ENCODE results near the gene CACNG4. TPM values are rescaled to one million over a fixed set of nuclear protein-coding genes. Genes with fewer than 3 reads are reported as not detected.

CACNG4 gene
- polyA plus RNA-seq, 1 donor = 5.1 TPM

GRCh38 chr17:66952031-66952524 is 12.4 kb upstream of the CACNG4 start:
- WGBS (ENCODE audit: insufficient coverage, low lambda C conversion rate) = 33% methylated on average over 1 of the region's 10 CpGs
- Histone ChIP-seq H3K36me3 (ENCODE audit: control insufficient read depth, insufficient read depth, low read length) (no peaks in the 10 kb centered on the region), H3K4me1 (ENCODE audit: control insufficient read depth, insufficient read depth, low read length) (peaks cover 17% of the 10 kb centered on the region), H3K27ac (ENCODE audit: low read length) (peak overlapping the region; percentile 18), H3K9me3 (ENCODE audit: control insufficient read depth, low read depth, low read length) (no peaks in the 10 kb centered on the region), H3K4me3 (ENCODE audit: low read length) (no peak overlapping the region), H3K27me3 (ENCODE audit: control insufficient read depth, insufficient read depth, low read length) (no peaks in the 10 kb centered on the region)
- DNase-seq = peak; percentile 78 to 80

DNA sequence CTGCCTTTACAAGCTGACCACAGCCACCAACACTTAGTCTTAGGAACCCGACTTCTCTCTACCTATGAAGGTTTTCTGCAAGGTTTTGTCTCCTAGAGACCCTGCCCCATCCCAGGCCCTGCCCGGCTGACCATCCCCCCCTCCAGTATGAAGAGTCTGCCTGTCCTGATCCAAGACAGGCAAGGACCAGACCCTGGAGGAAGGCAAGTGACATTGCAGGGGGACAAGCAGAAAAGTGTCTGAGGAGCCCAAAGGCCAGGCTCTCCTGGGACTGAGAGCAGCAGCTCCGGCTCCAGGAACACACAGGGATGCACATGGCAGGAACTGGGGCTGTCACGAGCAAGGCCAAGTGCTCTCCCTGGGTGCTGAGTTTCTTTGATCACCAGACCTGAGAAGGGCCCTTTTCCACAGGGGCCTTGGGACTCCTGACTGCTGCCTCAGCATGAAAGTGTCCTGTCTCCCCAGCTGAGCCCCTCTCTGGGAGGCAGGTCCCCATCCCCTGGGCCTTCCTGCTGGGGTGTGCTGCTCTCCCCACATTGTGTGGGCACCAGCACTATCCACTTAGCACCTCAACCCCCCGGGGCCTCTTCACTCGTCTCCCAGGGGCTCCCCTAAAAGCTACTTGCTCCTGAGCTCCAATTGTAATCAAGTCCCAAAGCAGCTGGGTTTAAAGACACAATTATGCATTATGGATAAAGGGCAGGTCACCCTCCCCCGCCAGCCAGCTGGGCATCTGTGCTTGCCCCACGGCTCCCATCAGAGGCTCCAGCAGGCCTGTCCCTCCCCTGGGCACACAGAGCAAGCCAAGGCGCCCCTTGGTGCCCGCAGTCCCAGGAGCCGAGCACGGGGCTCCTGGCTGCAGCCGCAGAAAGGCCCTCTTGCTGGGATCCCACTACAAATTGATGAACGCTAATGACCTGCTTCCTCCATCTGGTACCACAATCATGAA is 11.6 kb upstream of the CACNG4 start:
- DNase-seq = no peak
- no peaks in the 10 kb centered on the region for H3K9me3 ChIP-seq (ENCODE audit: control insufficient read depth, low read depth, low read length)
- H3K36me3 ChIP-seq (ENCODE audit: control insufficient read depth, insufficient read depth, low read length) = no peaks in the 10 kb centered on the region
- H3K4me1 ChIP-seq (ENCODE audit: control insufficient read depth, insufficient read depth, low read length) = peaks cover 17% of the 10 kb centered on the region
- no peak overlapping the region for H3K4me3 ChIP-seq (ENCODE audit: low read length)
- H3K27me3 ChIP-seq (ENCODE audit: control insufficient read depth, insufficient read depth, low read length) = peaks cover 2% of the 10 kb centered on the region
- 100% methylated on average over 1 of the region's 14 CpGs for WGBS (ENCODE audit: insufficient coverage, low lambda C conversion rate)
- peak overlapping the region; percentile 18 for H3K27ac ChIP-seq (ENCODE audit: low read length)

GRCh38 chr17:66953630-66954020 is 10.9 kb upstream of the CACNG4 start:
- no peaks in the 10 kb centered on the region for H3K36me3 ChIP-seq (ENCODE audit: control insufficient read depth, insufficient read depth, low read length)
- H3K4me3 ChIP-seq (ENCODE audit: low read length) = no peak overlapping the region
- 73% methylated on average over 3 of the region's 7 CpGs for WGBS (ENCODE audit: insufficient coverage, low lambda C conversion rate)
- H3K9me3 ChIP-seq (ENCODE audit: control insufficient read depth, low read depth, low read length) = no peaks in the 10 kb centered on the region
- peaks cover 3% of the 10 kb centered on the region for H3K27me3 ChIP-seq (ENCODE audit: control insufficient read depth, insufficient read depth, low read length)
- peaks cover 17% of the 10 kb centered on the region for H3K4me1 ChIP-seq (ENCODE audit: control insufficient read depth, insufficient read depth, low read length)
- no peak overlapping the region for H3K27ac ChIP-seq (ENCODE audit: low read length)
- no peak for DNase-seq

DNA sequence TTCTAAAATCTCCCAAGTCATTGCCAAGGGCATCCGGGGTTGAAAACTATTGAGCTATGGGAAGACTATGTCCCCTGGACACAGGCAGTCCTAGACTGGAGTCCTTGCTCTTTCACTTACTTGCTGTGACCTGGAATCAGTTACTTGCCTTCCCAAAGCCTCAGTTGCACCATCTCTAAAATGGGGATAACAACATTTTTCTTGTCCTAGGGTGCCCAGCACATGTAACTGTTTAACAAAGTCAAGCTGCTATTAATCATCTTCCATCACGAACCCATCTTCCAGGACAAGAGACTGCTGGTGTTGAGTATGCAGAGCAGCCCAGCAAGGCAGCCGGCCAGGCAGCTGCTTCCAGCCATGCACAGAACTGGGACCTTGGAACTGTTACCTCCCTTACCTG is 9.9 kb upstream of the CACNG4 start:
- Histone ChIP-seq H3K36me3 (ENCODE audit: control insufficient read depth, insufficient read depth, low read length) (no peaks in the 10 kb centered on the region), H3K4me1 (ENCODE audit: control insufficient read depth, insufficient read depth, low read length) (peaks cover 17% of the 10 kb centered on the region), H3K27ac (ENCODE audit: low read length) (no peak overlapping the region), H3K27me3 (ENCODE audit: control insufficient read depth, insufficient read depth, low read length) (peaks cover 8% of the 10 kb centered on the region), H3K4me3 (ENCODE audit: low read length) (no peak overlapping the region), H3K9me3 (ENCODE audit: control insufficient read depth, low read depth, low read length) (no peaks in the 10 kb centered on the region)
- WGBS (ENCODE audit: insufficient coverage, low lambda C conversion rate) = no CpG with 5 or more reads among the region's 3 CpGs
- DNase-seq = no peak

GRCh38 chr17:66955821-66956220 is 8.7 kb upstream of the CACNG4 start:
- H3K4me3 ChIP-seq (ENCODE audit: low read length) = no peak overlapping the region
- H3K36me3 ChIP-seq (ENCODE audit: control insufficient read depth, insufficient read depth, low read length) = no peaks in the 10 kb centered on the region
- no CpG with 5 or more reads among the region's 5 CpGs for WGBS (ENCODE audit: insufficient coverage, low lambda C conversion rate)
- H3K9me3 ChIP-seq (ENCODE audit: control insufficient read depth, low read depth, low read length) = no peaks in the 10 kb centered on the region
- H3K27ac ChIP-seq (ENCODE audit: low read length) = no peak overlapping the region
- peaks cover 17% of the 10 kb centered on the region for H3K4me1 ChIP-seq (ENCODE audit: control insufficient read depth, insufficient read depth, low read length)
- DNase-seq = no peak
- H3K27me3 ChIP-seq (ENCODE audit: control insufficient read depth, insufficient read depth, low read length) = peaks cover 19% of the 10 kb centered on the region

- Histone ChIP-seq H3K9me3 (ENCODE audit: control insufficient read depth, low read depth, low read length) (no peaks in the 10 kb centered on the region), H3K27ac (ENCODE audit: low read length) (no peak overlapping the region), H3K4me3 (ENCODE audit: low read length) (no peak overlapping the region), H3K4me1 (ENCODE audit: control insufficient read depth, insufficient read depth, low read length) (peaks cover 13% of the 10 kb centered on the region), H3K36me3 (ENCODE audit: control insufficient read depth, insufficient read depth, low read length) (no peaks in the 10 kb centered on the region), H3K27me3 (ENCODE audit: control insufficient read depth, insufficient read depth, low read length) (peaks cover 21% of the 10 kb centered on the region)
- DNase-seq = no peak
- 88% methylated on average over 3 of the region's 6 CpGs for WGBS (ENCODE audit: insufficient coverage, low lambda C conversion rate)
Measured at GRCh38 chr17:66956941-66957340, 7.6 kb upstream of the CACNG4 start.

DNA sequence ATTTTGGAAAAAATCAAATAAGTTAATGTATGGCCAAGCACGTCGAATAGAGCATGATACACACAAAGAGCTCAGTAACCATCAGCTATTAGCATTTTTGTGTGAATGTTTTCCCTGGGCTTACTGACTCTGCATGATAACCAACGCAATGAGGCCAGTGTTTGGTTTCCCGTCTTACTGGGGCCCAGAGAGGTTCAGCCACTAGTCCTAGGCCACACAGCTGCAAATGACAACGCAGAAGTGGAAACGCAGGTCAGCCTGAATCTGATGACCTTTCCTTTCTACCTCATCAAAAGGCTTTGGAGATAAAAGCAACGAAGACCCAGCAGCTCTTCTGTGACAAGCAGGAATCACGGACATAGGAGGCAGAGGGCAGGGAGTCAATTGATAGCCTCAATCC is 7.2 kb upstream of the CACNG4 start:
- H3K4me1 ChIP-seq (ENCODE audit: control insufficient read depth, insufficient read depth, low read length) = peaks cover 10% of the 10 kb centered on the region
- H3K9me3 ChIP-seq (ENCODE audit: control insufficient read depth, low read depth, low read length) = no peaks in the 10 kb centered on the region
- H3K4me3 ChIP-seq (ENCODE audit: low read length) = no peak overlapping the region
- peaks cover 25% of the 10 kb centered on the region for H3K27me3 ChIP-seq (ENCODE audit: control insufficient read depth, insufficient read depth, low read length)
- no peak overlapping the region for H3K27ac ChIP-seq (ENCODE audit: low read length)
- no peaks in the 10 kb centered on the region for H3K36me3 ChIP-seq (ENCODE audit: control insufficient read depth, insufficient read depth, low read length)
- WGBS (ENCODE audit: insufficient coverage, low lambda C conversion rate) = no CpG with 5 or more reads among the region's 8 CpGs
- no peak for DNase-seq

DNA sequence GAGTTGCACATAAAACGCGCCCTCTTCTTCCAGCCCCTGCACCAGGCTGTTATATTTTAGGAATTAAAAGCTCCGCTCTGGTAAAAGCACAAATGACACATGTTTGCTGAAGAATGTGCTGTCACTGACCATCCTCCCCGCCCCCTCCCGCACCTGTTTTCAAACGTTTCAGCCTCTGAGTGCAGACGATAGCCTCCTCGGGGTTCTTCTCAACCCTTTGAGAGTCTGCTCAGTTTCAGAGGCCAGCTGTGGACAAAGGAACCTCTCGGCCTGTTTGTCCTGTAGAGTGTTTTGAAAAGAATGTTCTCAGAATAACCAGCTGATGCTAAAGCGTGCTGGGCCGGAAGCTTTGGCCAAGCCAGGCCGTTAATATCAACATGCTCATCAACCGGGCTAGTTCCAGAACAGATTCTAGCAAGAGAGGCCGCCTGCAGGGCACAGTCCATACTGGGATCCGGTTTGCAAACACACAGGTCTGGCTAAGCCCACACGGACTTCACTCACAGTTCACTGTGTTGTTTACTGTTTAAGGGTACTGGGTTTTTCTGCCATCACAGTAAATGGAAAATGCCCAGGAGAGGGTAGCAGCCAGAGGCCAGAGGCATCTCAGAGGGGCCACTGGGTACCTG is 6.4 kb upstream of the CACNG4 start:
- H3K27ac ChIP-seq (ENCODE audit: low read length) = no peak overlapping the region

DNA sequence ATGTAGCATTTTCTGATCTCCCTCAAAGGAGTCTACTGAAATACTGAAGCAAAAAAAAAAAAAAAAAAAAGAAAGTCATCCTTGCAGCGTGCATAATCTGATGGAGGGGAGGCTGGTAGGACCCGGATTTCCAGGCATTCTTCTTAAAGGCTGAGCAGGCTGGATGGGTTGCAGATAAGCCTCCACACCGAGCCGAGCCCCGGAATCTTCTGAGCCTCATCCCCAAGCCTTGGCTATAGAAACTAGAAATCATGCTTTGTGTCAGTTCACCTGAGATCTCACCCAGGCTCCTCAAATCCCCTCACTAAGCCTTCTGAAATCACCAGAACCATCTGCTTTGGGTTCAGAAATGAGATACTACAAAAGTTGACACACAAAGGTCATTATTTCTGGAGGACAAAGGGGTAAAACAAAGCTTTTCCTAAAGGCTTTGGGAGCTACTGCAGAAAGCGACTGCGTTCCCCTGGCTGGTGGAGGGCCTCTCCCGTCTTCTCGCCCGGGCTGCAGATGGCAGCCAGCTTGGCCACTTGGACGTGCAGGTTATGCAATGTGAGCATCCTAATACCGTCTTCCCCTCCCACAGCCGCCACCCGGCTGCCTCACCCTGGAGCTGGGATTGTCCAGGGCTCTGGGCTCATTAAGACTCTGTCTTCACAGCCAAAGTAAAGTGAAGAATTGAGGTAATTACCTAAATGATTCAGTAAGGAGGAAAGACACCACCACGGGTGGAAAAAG is 4.7 kb upstream of the CACNG4 start:
- no peaks in the 10 kb centered on the region for H3K36me3 ChIP-seq (ENCODE audit: control insufficient read depth, insufficient read depth, low read length)
- H3K9me3 ChIP-seq (ENCODE audit: control insufficient read depth, low read depth, low read length) = no peaks in the 10 kb centered on the region
- no peak overlapping the region for H3K27ac ChIP-seq (ENCODE audit: low read length)
- peaks cover 44% of the 10 kb centered on the region for H3K27me3 ChIP-seq (ENCODE audit: control insufficient read depth, insufficient read depth, low read length)
- H3K4me1 ChIP-seq (ENCODE audit: control insufficient read depth, insufficient read depth, low read length) = no peaks in the 10 kb centered on the region
- H3K4me3 ChIP-seq (ENCODE audit: low read length) = no peak overlapping the region
- no CpG with 5 or more reads among the region's 15 CpGs for WGBS (ENCODE audit: insufficient coverage, low lambda C conversion rate)
- no peak for DNase-seq

More for the DNA sequence above, 6.4 kb upstream of the CACNG4 start:
- Histone ChIP-seq H3K27me3 (ENCODE audit: control insufficient read depth, insufficient read depth, low read length) (peaks cover 31% of the 10 kb centered on the region), H3K4me3 (ENCODE audit: low read length) (no peak overlapping the region), H3K36me3 (ENCODE audit: control insufficient read depth, insufficient read depth, low read length) (no peaks in the 10 kb centered on the region), H3K4me1 (ENCODE audit: control insufficient read depth, insufficient read depth, low read length) (peaks cover 3% of the 10 kb centered on the region), H3K9me3 (ENCODE audit: control insufficient read depth, low read depth, low read length) (no peaks in the 10 kb centered on the region)
- WGBS (ENCODE audit: insufficient coverage, low lambda C conversion rate) = no CpG with 5 or more reads among the region's 16 CpGs
- no peak for DNase-seq

DNA sequence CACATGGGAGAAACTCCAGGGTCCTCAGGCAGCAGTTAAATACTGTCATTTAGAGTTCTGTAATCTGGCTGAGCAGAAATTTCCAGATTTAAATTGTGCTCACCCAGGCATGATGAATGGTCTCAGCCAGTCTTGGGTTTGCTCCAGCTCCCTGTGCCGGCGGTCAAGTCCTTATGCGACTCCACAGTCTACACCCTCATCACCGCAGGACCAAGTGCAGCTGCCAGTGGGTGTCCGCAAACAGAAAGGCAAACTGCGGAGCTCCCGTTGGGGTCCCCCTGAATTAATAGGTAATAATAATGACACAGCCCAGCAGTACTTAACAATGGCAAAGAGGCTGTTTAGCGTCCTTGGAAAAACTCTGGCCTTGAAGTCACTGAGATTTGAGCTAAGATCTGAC is 3.9 kb upstream of the CACNG4 start:
- Histone ChIP-seq H3K27me3 (ENCODE audit: control insufficient read depth, insufficient read depth, low read length) (peaks cover 50% of the 10 kb centered on the region), H3K27ac (ENCODE audit: low read length) (no peak overlapping the region), H3K9me3 (ENCODE audit: control insufficient read depth, low read depth, low read length) (no peaks in the 10 kb centered on the region), H3K4me3 (ENCODE audit: low read length) (no peak overlapping the region), H3K4me1 (ENCODE audit: control insufficient read depth, insufficient read depth, low read length) (no peaks in the 10 kb centered on the region), H3K36me3 (ENCODE audit: control insufficient read depth, insufficient read depth, low read length) (no peaks in the 10 kb centered on the region)
- DNase-seq = no peak
- no CpG with 5 or more reads among the region's 8 CpGs for WGBS (ENCODE audit: insufficient coverage, low lambda C conversion rate)
